NCI-H510A treated with DMSO at 0.1 percent for 48 hours (cell line): ENCODE data around the gene SLC25A1.

Source experiments
- DNase-seq: peaks from one replicate; lab custom pipeline; 2025; lab: John Stamatoyannopoulos, UW

The SLC25A1 gene

GRCh38 chr22:19137384-19138216 is 40.9 kb downstream of the SLC25A1 start:
- no peak for DNase-seq

GRCh38 chr22:19136915-19137314 is 41.6 kb downstream of the SLC25A1 start:
- DNase-seq: no peak

DNA sequence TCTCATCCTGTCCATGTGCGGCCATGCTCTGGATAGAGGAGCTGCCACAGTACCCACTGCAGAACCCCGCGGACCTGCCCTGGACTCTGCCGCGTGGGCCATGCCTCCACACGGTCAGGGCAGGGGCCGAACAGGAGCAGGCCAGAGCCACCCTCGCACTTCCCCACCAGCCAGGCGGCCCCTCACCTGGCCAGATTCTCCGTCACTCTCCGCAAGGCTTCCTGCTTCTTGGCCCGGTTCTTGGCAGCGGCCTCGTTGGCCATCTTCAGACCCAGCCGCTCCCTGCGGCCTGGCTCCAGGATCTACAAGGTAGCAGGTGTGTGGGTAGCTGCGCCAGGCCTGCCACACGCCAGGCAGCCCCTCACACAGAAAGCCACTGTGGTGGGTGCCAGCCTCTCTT is 43.7 kb downstream of the SLC25A1 start:
- DNase-seq: no peak

DNA sequence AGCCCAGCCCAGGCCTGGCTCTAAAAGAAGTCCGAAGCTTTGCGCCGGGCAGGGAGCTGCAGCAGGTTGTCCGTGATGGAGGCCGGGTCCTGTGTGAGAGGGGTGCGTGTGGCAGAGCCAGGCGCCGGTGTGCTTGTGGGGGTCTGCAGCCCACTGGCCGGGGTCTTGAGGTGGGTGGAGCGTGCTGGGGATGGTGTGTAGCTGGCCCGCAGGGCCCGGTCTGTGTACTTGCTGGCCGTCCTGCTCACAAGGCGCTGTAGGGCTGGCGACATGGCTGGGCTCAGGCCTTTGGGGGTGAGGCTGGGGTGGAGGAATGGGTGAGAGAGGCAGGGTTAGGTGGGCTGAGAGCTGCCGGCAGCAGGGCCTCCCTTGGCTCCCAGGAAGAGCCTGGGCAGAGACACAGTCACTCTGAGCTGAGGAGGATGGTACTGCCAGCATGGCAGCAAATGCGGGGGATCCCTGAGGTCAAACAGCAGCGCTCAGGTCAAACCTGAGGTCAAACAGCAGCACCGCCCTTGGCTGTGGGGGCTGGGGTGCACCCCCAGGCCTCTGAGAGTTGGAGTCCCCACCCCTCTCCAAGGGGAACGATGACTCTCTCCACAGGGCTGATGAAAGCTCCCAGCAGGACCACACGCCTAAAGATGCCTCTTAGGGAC is 44.2 kb downstream of the SLC25A1 start:
- no peak for DNase-seq

- DNase-seq: no peak
Observed at GRCh38 chr22:19133561-19133960, 45.0 kb downstream of the SLC25A1 start.

GRCh38 chr22:19132693-19133400 is 45.7 kb downstream of the SLC25A1 start:
- DNase-seq: no peak

DNA sequence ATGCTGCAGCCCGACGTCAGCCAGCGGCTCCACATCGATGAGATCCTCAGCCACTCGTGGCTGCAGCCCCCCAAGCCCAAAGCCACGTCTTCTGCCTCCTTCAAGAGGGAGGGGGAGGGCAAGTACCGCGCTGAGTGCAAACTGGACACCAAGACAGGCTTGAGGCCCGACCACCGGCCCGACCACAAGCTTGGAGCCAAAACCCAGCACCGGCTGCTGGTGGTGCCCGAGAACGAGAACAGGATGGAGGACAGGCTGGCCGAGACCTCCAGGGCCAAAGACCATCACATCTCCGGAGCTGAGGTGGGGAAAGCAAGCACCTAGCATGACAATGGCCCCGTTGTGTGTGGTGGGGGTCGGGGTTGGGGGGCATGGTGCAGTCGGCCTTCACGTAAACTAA is 46.4 kb downstream of the SLC25A1 start:
- no peak for DNase-seq

GRCh38 chr22:19131685-19132015 is 46.9 kb downstream of the SLC25A1 start:
- DNase-seq: no peak

DNA sequence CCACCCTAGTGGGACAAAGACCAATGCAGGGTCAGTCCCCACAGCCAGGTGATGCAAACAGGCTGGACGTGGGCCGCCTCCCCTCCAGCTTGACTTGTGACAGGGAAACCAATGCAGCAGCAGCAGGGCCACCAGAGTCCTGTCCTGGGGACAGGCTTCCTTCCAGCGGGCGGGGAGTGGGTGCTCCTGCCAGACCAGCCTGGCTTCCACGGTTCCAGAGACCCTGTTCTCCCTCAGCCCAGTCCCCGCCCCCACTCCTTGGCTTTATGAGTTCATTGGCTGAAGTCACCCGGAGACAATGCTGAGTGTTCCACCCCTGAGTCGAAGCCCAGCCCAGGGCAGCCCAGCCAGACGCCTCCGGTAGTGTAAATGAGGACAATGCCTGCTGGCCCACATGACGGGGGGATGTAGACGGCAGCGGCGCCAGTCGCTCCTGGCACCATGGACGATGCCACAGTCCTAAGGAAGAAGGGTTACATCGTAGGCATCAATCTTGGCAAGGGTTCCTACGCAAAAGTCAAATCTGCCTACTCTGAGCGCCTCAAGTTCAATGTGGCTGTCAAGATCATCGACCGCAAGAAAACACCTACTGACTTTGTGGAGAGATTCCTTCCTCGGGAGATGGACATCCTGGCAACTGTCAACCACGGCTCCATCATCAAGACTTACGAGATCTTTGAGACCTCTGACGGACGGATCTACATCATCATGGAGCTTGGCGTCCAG is 47.4 kb downstream of the SLC25A1 start, which contains the start of gene TSSK2:
Gene TSSK2 (plus strand): TSS at position 350 of the 726 bp plus-strand sequence. CDS start 92 bp downstream, at position 442.
- DNase-seq: no peak

- DNase-seq: no peak
Observed at GRCh38 chr22:19129871-19130270, 48.7 kb downstream of the SLC25A1 start.

- DNase-seq: no peak
Observed at GRCh38 chr22:19128946-19129727, 49.4 kb downstream of the SLC25A1 start.

DNA sequence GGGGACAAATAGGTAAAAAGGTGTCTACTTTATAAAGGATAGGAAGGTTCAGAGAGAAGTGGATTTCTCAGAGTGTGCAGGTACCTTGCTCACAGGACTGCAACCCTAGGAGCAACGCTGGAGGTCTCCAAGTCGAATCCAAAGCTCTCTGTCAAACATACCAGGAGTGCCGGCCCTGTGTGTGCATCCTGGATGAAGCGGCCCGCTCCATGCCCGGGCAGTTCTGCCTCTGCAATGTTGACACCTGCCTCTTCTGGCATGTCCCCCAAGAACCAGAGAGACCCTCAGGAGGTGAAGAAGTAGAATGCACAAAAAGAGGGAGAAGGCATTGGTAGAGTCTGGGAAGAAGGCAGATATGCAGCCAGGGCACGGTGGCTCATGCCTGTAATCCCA is 50.5 kb downstream of the SLC25A1 start:
- DNase-seq: no peak

- DNase-seq: no peak
Observed at GRCh38 chr22:19127329-19128008, 51.1 kb downstream of the SLC25A1 start.

GRCh38 chr22:19126309-19127273 is 51.9 kb downstream of the SLC25A1 start:
- no peak for DNase-seq
